M059J (cell line): ENCODE measurements around the gene EDN2. TPM values are rescaled to one million over a fixed set of nuclear protein-coding genes. Genes with fewer than 3 reads are reported as not detected.

ENCODE experiments used
- DNase-seq: peaks from one replicate; pipeline ENCODE4 v3.0.0-alpha.2; 2012; ENCODE audit warnings: low read depth
- total RNA-seq: library from RNA; depleted of rRNA; stranded (reverse); fragments of >200 nt; shearing (Covaris generic); gene quantifications from 2 replicates; pipeline ENCODE4 v1.2.3, GENCODE V29; 2014

Gene EDN2
- total RNA-seq, 1 experiment from 2014 or later: not detected

- DNase-seq: peak; percentile 92
These were observed 14.3 kb upstream of the EDN2 start for GRCh38 chr1:41498804-41499203.

- peak; percentile 80 for DNase-seq
These were observed 13.9 kb upstream of the EDN2 start for GRCh38 chr1:41498391-41498790.

GRCh38 chr1:41497461-41498030, 13.1 kb upstream of the EDN2 start:
- DNase-seq: no peak

GRCh38 chr1:41497056-41497440, 12.6 kb upstream of the EDN2 start:
- no peak for DNase-seq

GRCh38 chr1:41496080-41497055, 11.9 kb upstream of the EDN2 start:
- peak; percentile 89 for DNase-seq

- DNase-seq: peak; percentile 68
These were observed 10.9 kb upstream of the EDN2 start for GRCh38 chr1:41495210-41495948.

GRCh38 chr1:41494351-41495209, 10.1 kb upstream of the EDN2 start:
- DNase-seq: peak; percentile 49

- no peak for DNase-seq
These were observed 9.3 kb upstream of the EDN2 start for GRCh38 chr1:41493626-41494350.

- peak; percentile 98 for DNase-seq
These were observed 8.6 kb upstream of the EDN2 start for GRCh38 chr1:41493117-41493536.

GRCh38 chr1:41492341-41492848, 7.9 kb upstream of the EDN2 start:
- no peak for DNase-seq

- DNase-seq: peak; percentile 52
These were observed 6.4 kb upstream of the EDN2 start for GRCh38 chr1:41490911-41491310.

- no peak for DNase-seq
These were observed 5.1 kb upstream of the EDN2 start for GRCh38 chr1:41489561-41489960.

- DNase-seq: no peak
These were observed 3.8 kb upstream of the EDN2 start for GRCh38 chr1:41488040-41488951.

- DNase-seq: peak; percentile 24
These were observed 2.9 kb upstream of the EDN2 start for GRCh38 chr1:41487126-41488039.

GRCh38 chr1:41486371-41487125, 2.1 kb upstream of the EDN2 start:
- DNase-seq: peak; percentile 80

- DNase-seq: no peak
These were observed 1.5 kb upstream of the EDN2 start for GRCh38 chr1:41486053-41486370.

- DNase-seq: peak; percentile 93
These were observed 1.1 kb upstream of the EDN2 start for GRCh38 chr1:41485605-41486004.

GRCh38 chr1:41483960-41484401, 502 bp downstream of the EDN2 start:
- no peak for DNase-seq
